Femur (tissue), 1 donor: Measurements from ENCODE around the gene SLCO2B1.

Experiments used
- DNase-seq: peaks from one replicate; pipeline ENCODE4 v3.0.0-alpha.2; 2017

Gene SLCO2B1

GRCh38 chr11:75162954-75163353, 12.0 kb downstream of the SLCO2B1 start:
- DNase-seq: no peak

- no peak for DNase-seq
Observed at GRCh38 chr11:75163921-75164849, 13.3 kb downstream of the SLCO2B1 start.

GRCh38 chr11:75165721-75166120, 14.8 kb downstream of the SLCO2B1 start:
- no peak for DNase-seq

- no peak for DNase-seq
Observed at GRCh38 chr11:75166791-75167190, 15.9 kb downstream of the SLCO2B1 start.

- DNase-seq: no peak
Observed at GRCh38 chr11:75167617-75168016, 16.7 kb downstream of the SLCO2B1 start.

GRCh38 chr11:75169101-75169885, 18.4 kb downstream of the SLCO2B1 start:
- no peak for DNase-seq

- DNase-seq: no peak
Observed at GRCh38 chr11:75170516-75171201, 19.8 kb downstream of the SLCO2B1 start.

- DNase-seq: no peak
Observed at GRCh38 chr11:75173336-75173735, 22.4 kb downstream of the SLCO2B1 start.

GRCh38 chr11:75174781-75175370, 24.0 kb downstream of the SLCO2B1 start:
- DNase-seq: peak; percentile 54

GRCh38 chr11:75182664-75183063, 31.8 kb downstream of the SLCO2B1 start:
- DNase-seq: no peak

- no peak for DNase-seq
Observed at GRCh38 chr11:75184051-75184450, 33.1 kb downstream of the SLCO2B1 start.

- DNase-seq: no peak
Observed at GRCh38 chr11:75184757-75185425, 34.0 kb downstream of the SLCO2B1 start.

- DNase-seq: no peak
Observed at GRCh38 chr11:75185866-75186265, 35.0 kb downstream of the SLCO2B1 start.

GRCh38 chr11:75186999-75187398, 36.1 kb downstream of the SLCO2B1 start:
- no peak for DNase-seq

GRCh38 chr11:75188671-75189070, 37.8 kb downstream of the SLCO2B1 start:
- DNase-seq: no peak

- DNase-seq: no peak
Observed at GRCh38 chr11:75189108-75189507, 38.2 kb downstream of the SLCO2B1 start.

GRCh38 chr11:75189911-75190310, 39.0 kb downstream of the SLCO2B1 start:
- DNase-seq: no peak

GRCh38 chr11:75190652-75191329, 39.9 kb downstream of the SLCO2B1 start:
- DNase-seq: no peak

GRCh38 chr11:75191330-75191717, 40.4 kb downstream of the SLCO2B1 start:
- peak; percentile 81 for DNase-seq

- DNase-seq: no peak
Observed at GRCh38 chr11:75193271-75193670, 42.4 kb downstream of the SLCO2B1 start.

- DNase-seq: no peak
Observed at GRCh38 chr11:75193711-75194110, 42.8 kb downstream of the SLCO2B1 start.

- no peak for DNase-seq
Observed at GRCh38 chr11:75194147-75194546, 43.2 kb downstream of the SLCO2B1 start.
